Activated T-helper 17 cell treated with anti-CD3 and anti-CD28 coated beads, Interleukin-2, amount 50 U/mL, for 72 hours (primary cell): ENCODE results near the gene GRK2. TPM values are rescaled to one million over a fixed set of nuclear protein-coding genes. Genes with fewer than 3 reads are reported as not detected.
A peak's percentile ranks its signal among the peaks of the same experiment; 100 is the strongest.

Source experiments
- ATAC-seq: fragments of 150-1000 bp; cut with Tn5 transposase; replicated peaks from 2 replicates; pipeline ENCODE4 v1.10.0; 2021; ENCODE audit warnings: mild to moderate bottlenecking, moderate library complexity
- H3K27ac Mint-ChIP-seq: one replicate; pipeline ENCODE4 v1.8.0; 2022; ENCODE audit warnings: mixed read lengths
- H3K27me3 Mint-ChIP-seq: one replicate; pipeline ENCODE4 v1.8.0; 2022; ENCODE audit warnings: mixed read lengths
- H3K36me3 Mint-ChIP-seq: one replicate; pipeline ENCODE4 v1.8.0; 2022; ENCODE audit warnings: low read depth, mild to moderate bottlenecking, mixed read lengths
- H3K4me1 Mint-ChIP-seq: one replicate; pipeline ENCODE4 v1.8.0; 2022; ENCODE audit warnings: mixed read lengths
- H3K4me3 Mint-ChIP-seq: one replicate; pipeline ENCODE4 v1.8.0; 2022; ENCODE audit warnings: mild to moderate bottlenecking, mixed read lengths
- H3K9me3 Mint-ChIP-seq: one replicate; pipeline ENCODE4 v1.8.0; 2022; ENCODE audit warnings: mixed read lengths
- total RNA-seq, 2 donors: library from RNA; stranded (reverse); gene quantifications; one replicate each; pipeline ENCODE4 v1.2.3, GENCODE V29; 2022

GRK2 gene
- total RNA-seq, 2 donors from 2014 or later = 197 to 265 TPM

GRCh38 chr11:67261946-67262681, 4.2 kb upstream of the GRK2 start:
- no peak for ATAC-seq
- no peaks in the 10 kb centered on the region for H3K27me3 Mint-ChIP-seq
- H3K4me1 Mint-ChIP-seq = peaks cover 33% of the 10 kb centered on the region
- H3K36me3 Mint-ChIP-seq = peaks cover 21% of the 10 kb centered on the region
- H3K4me3 Mint-ChIP-seq = peak overlapping the region; percentile 84
- H3K9me3 Mint-ChIP-seq = no peaks in the 10 kb centered on the region
- H3K27ac Mint-ChIP-seq = peak overlapping the region; percentile 94

DNA sequence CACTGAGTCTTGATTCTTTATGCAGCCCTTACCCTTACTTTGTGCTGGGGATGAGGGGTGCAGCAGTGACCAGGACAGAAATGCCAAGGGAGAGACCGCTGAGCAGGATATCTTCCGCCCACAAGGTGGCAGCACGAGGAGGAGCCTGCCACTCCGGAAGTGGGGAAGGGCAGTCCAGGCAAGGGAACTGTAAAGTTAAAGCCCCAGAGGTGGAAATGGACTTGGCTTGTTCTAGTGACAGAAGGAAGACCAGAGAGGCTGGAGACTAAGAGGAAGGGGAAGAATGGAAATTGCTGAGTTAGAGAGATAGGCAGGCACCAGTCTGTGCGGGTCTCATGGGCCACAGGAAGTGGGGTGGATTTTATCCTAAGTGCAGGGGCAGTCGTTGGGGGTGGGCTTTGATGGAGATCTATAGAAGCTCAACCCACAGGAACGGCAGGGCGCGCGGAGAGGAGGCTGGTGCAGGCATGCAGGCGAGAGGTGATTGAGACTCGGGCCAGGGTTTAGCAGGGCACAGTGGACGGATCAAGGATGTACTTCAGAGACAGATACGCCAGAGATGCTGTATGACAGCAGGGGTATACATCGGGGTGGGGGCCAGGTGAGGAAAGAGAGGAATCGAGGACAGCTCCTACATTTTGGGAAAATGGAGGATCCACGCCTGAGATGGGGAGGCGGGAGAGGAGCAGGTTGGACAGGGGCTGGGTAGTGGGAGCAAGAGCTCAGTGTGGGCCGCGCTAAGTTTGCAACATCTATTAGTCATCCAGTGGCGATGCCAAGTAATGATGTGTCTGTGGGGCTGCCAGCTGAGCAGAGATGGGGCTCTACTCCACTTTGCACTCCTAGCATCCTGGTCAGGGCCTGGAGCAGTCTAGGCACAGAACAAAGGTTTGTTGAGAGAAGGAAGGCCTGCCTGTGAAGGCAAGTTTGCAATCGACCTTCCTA, 3.3 kb upstream of the GRK2 start:
- peak; percentile 54 for ATAC-seq
- Mint-ChIP-seq H3K27ac (peak overlapping the region; percentile 94), H3K4me3 (peak overlapping the region; percentile 84), H3K36me3 (peaks cover 25% of the 10 kb centered on the region), H3K9me3 (no peaks in the 10 kb centered on the region), H3K4me1 (peaks cover 33% of the 10 kb centered on the region), H3K27me3 (no peaks in the 10 kb centered on the region)

- Mint-ChIP-seq H3K4me3 (peak overlapping the region; percentile 72), H3K27me3 (no peaks in the 10 kb centered on the region), H3K9me3 (no peaks in the 10 kb centered on the region), H3K27ac (peak overlapping the region; percentile 71), H3K4me1 (peaks cover 33% of the 10 kb centered on the region), H3K36me3 (peaks cover 38% of the 10 kb centered on the region)
- no peak for ATAC-seq
Measured at GRCh38 chr11:67264260-67264659, 2.0 kb upstream of the GRK2 start.

DNA sequence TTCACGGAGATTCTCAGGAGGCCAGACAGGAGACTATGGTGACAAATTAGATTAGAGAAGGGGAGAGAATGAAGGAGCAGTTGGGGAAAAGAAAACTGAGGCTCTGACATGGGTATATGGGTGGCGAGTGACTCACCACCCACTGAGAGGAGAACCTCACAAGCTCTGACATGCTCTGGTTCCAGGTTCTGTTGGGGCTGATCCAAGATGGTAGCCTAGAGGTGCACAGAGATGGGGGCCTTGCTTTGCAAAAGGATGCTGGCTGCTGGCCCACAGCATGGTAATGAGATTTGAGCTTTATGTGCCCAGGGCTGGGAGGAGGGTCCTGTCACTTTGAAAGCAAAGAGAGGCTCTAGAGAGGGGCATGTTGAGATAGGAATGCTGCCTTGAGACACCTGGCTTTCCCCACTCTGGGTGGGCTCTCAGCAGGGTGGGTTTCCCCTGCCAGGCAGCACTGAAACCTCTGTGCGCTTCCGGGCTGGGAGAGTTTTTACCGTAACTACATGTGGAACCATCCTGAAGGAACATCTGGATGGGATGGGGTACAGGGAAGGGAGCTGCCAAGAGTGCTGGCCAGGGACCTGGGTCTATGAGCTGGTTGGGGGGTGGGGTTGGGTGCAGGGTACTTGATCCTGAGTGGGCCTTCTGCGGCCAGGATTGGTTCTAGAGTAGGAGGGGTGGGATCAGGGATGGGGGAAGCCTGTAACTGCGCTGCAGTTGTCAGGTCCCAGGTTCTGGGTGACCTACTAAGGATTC, 1.2 kb upstream of the GRK2 start:
- Mint-ChIP-seq H3K4me1 (peaks cover 34% of the 10 kb centered on the region), H3K4me3 (peak overlapping the region; percentile 72), H3K27ac (peak overlapping the region; percentile 71), H3K9me3 (no peaks in the 10 kb centered on the region), H3K27me3 (no peaks in the 10 kb centered on the region), H3K36me3 (peaks cover 46% of the 10 kb centered on the region)
- peak; percentile 25 for ATAC-seq

- peak overlapping the region; percentile 72 for H3K4me3 Mint-ChIP-seq
- no peaks in the 10 kb centered on the region for H3K9me3 Mint-ChIP-seq
- H3K4me1 Mint-ChIP-seq = peaks cover 42% of the 10 kb centered on the region
- peak; percentile 50 for ATAC-seq
- H3K27ac Mint-ChIP-seq = peak overlapping the region; percentile 71
- H3K27me3 Mint-ChIP-seq = no peaks in the 10 kb centered on the region
- H3K36me3 Mint-ChIP-seq = peaks cover 54% of the 10 kb centered on the region
Measured at GRCh38 chr11:67265633-67266448, 432 bp upstream of the GRK2 start.

DNA sequence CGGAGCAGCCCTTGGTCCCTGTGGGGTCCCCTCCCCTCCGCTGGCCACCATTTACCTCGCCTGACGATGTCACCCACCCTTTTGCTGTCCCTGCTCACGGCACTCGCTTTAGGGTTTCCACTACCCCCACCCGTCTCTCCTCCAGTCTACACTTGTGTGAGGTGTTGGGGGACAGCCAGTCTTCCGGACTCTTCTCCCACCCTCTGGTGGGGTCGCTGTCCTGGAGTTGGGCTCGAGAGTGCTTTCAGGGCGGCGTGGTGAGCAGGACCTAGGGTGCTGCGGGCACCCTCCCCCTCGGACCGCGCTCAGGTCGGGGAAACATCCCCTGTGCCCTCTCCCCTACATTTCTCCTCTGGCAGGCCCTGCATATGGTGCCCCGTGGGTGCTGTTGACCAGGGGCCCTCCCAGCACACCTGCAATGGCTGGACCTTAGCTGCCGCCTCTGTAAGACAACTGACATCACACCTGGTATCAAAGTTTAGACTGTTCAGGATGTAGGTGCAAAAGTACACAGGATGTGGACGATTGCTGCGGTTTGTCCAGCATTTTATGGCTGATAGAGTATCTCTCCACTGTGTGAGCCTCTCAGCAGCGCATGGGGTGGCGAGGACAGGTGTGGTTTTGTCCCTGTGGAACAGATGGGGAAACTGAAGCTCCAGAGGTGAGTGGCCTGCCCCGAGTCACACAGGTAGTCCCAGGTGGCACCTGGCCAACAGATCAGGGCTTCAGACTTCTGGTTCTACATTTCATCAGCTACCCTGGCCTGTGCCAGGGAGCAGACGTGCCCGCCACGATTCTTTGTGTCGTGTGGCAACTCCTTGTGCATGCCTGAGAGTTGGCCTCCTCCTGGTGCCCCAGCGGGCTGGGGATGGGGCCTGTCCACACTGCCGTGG, 1.2 kb downstream of the GRK2 start:
- H3K36me3 Mint-ChIP-seq = peaks cover 70% of the 10 kb centered on the region
- peak overlapping the region; percentile 99 for H3K27ac Mint-ChIP-seq
- no peak for ATAC-seq
- H3K9me3 Mint-ChIP-seq = no peaks in the 10 kb centered on the region
- H3K4me1 Mint-ChIP-seq = peaks cover 47% of the 10 kb centered on the region
- no peaks in the 10 kb centered on the region for H3K27me3 Mint-ChIP-seq
- peak overlapping the region; percentile 99 for H3K4me3 Mint-ChIP-seq

DNA sequence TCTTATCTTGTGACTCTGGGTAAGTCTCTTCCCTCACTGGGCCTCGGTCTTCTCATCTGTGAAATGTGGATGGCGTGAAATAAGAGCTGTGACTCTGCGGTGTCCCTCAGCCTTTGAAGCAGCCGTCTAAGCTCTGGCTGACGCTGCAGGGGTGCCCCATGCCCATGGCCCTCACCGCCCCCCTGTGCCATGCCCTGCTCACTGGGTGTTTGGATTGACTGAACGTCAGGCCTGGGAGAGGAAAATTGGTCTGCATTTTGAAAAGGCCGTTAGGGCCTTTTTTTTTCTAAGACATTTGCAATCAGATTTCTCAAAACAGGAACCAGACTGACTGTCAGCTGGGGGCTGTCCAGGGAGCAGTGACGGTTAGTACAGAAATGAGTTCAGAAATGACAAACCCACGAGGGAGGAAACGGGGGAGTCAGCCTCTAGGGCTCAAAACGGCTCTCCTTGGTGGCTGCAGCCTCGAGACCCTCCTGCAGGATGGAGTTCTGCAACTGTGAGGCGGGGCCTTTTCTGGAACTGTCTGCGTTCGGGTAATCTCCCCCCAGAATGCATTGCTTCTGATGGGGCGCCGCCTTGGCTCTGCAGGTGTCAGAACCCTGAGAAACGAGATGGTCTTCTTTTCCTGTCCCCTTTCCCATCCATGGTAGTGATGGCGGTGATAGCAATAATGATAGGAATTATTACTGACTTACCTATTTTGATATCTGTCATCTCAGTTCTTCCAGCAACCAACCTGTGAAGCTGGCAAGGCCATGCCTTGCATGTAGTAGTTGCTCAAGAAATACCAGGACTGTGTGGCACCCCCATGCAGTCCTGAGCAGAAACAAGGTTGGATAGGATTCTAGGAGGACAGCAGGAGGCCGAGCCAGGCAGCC, 2.0 kb downstream of the GRK2 start:
- Mint-ChIP-seq H3K4me1 (peaks cover 38% of the 10 kb centered on the region), H3K36me3 (peaks cover 78% of the 10 kb centered on the region), H3K9me3 (no peaks in the 10 kb centered on the region), H3K27me3 (no peaks in the 10 kb centered on the region), H3K4me3 (peak overlapping the region; percentile 99), H3K27ac (peak overlapping the region; percentile 99)
- ATAC-seq = peak; percentile 61

DNA sequence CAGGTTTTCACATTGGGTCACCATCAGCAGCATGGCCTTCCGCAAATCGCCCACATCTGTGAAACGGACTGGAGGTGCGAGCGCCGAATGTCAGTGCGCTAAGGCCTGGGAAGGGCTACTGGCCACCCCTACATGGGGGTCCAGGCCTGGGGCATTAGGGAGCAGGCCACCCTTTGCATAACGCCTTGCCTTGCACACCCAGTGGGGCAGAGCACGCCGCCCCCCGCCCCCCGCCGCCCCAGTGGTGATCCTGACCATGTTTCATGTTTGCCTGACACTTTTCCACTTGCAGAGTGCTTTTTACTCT, 2.6 kb downstream of the GRK2 start:
- H3K9me3 Mint-ChIP-seq = no peaks in the 10 kb centered on the region
- peak overlapping the region; percentile 99 for H3K4me3 Mint-ChIP-seq
- peak overlapping the region; percentile 99 for H3K27ac Mint-ChIP-seq
- H3K27me3 Mint-ChIP-seq = no peaks in the 10 kb centered on the region
- ATAC-seq = no peak
- peaks cover 38% of the 10 kb centered on the region for H3K4me1 Mint-ChIP-seq
- peaks cover 80% of the 10 kb centered on the region for H3K36me3 Mint-ChIP-seq

DNA sequence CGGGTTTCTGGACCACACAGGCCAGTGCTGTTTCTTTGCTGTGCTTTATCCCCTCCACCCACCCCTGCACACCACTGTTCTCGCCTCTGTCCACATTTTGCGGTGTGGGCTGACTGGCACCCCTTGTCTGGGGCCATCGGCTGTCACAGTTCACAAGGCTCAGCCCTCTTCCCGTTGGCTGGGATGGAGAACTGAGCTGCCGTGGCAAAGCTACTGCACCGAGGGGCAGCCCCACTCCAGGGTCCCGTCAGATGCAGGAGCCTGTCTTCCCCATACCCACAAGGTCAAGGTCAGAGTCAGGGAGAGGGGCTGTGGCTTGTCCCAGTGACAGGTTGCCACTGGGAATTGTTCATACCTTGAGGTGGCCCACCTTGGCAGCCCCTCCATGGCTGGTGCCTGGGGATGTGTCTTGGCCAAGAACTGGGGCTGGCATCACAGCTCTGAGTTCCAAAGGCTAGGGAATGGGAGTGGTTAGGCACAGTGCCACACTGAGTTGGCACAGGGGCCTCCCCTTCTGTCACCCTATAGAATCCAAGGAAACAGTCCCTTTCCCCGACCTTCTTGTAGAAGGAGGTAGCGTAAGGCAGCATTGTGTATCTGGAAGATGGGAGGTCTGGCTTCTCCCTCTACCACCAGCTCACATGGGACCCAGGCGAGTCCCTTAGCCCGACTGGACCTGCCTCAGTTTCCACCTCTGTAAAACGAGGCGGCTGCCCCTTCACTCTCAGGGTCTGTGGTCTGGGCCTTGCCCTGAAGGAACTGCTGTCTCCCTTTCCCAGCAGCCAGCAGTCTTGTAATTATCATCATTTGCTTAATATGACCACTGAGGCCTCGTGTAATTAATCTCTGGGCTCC, 3.4 kb downstream of the GRK2 start:
- Mint-ChIP-seq H3K4me1 (peaks cover 31% of the 10 kb centered on the region), H3K27me3 (no peaks in the 10 kb centered on the region), H3K9me3 (no peaks in the 10 kb centered on the region), H3K4me3 (peak overlapping the region; percentile 99), H3K36me3 (peaks cover 85% of the 10 kb centered on the region), H3K27ac (peak overlapping the region; percentile 99)
- no peak for ATAC-seq

- H3K27ac Mint-ChIP-seq = peak overlapping the region; percentile 99
- H3K9me3 Mint-ChIP-seq = no peaks in the 10 kb centered on the region
- no peaks in the 10 kb centered on the region for H3K27me3 Mint-ChIP-seq
- H3K4me3 Mint-ChIP-seq = peak overlapping the region; percentile 99
- H3K4me1 Mint-ChIP-seq = peaks cover 26% of the 10 kb centered on the region
- H3K36me3 Mint-ChIP-seq = peaks cover 85% of the 10 kb centered on the region
- no peak for ATAC-seq
Measured at GRCh38 chr11:67270256-67271204, 4.3 kb downstream of the GRK2 start.

DNA sequence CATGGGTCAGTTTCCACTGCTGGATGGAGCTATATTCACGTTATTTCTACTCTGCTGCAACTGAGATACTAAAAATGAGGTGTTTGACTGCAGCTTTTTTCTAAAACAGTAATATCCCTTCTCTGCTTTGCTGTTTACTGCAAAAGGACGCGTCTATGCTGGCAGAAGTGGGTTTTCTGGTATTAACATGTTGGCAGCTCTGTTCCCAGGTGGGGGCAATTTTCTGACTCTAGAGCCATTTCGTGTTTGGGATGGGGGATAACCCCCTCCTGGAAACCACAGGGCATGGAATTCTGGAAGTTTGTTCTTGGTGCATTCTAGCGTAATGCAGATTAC, 4.9 kb downstream of the GRK2 start:
- H3K27me3 Mint-ChIP-seq = no peaks in the 10 kb centered on the region
- peaks cover 85% of the 10 kb centered on the region for H3K36me3 Mint-ChIP-seq
- peak overlapping the region; percentile 99 for H3K4me3 Mint-ChIP-seq
- no peak for ATAC-seq
- H3K27ac Mint-ChIP-seq = peak overlapping the region; percentile 99
- H3K9me3 Mint-ChIP-seq = no peaks in the 10 kb centered on the region
- peaks cover 28% of the 10 kb centered on the region for H3K4me1 Mint-ChIP-seq
